Panc1 (cell line): ENCODE data around the gene TEK.
"Not testable (repeated sequence)": the region's sequence is repeated elsewhere in the genome, so short reads cannot be mapped to it uniquely, and the experiment has no call there.

Source experiments
- CTCF ChIP-seq: fragments of 450-650 bp; IDR thresholded peaks from 2 replicates; pipeline ENCODE4 v1.5.1; 2017; ENCODE audit warnings: mild to moderate bottlenecking
- POLR2AphosphoS5 ChIP-seq: IDR thresholded peaks from 2 replicates; pipeline ENCODE4 v1.6.1; 2012; ENCODE audit warnings: mild to moderate bottlenecking, low read depth, low read length, moderate library complexity
- REST ChIP-seq, 2 experiments: IDR thresholded peaks; 2 replicates each; pipeline ENCODE4 v1.6.1; 2011 to 2012; ENCODE audit warnings: low read depth in 2 of 2, control low read depth in 1 of 2, low read length in 1 of 2, mild to moderate bottlenecking in 1 of 2, moderate library complexity in 1 of 2; ENCODE audit not compliant: insufficient read depth in 1 of 2
- SIN3A ChIP-seq: IDR thresholded peaks from 2 replicates; pipeline ENCODE4 v1.6.1; 2012; ENCODE audit warnings: low read depth, mild to moderate bottlenecking, low read length, moderate library complexity, borderline replicate concordance; ENCODE audit not compliant: insufficient read depth
- TCF7L2 ChIP-seq: IDR thresholded peaks from 2 replicates; pipeline ENCODE4 v1.6.1; 2011; ENCODE audit warnings: mild to moderate bottlenecking, low read depth, low read length, inconsistent platforms

DNA sequence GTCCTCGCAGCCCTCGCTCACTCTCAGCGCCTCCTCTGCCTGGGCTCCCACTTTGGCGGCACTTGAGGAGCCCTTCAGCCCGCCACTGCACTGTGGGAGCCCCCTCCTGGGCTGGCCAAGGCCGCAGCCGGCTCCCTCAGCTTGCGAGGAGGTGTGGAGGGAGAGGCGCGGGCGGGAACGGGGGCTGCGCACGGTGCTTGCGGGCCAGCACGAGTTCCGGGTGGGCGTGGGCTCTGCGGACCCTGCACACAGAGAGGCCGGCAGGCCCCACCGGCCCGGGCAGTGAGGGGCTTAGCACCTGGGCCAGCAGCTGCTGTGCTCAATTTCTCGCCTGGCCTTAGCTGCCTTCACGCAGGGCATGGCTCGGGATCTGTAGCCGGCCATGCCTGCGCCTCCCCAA lies 16.5 kb upstream of the TEK start:
- TF ChIP-seq CTCF; TCF7L2; POLR2AphosphoS5; REST (IDR thresholded peaks at IDR 0.05; ENCODE audit: insufficient read depth in 1 of 2, low read depth in 2 of 2, low read length in 1 of 2); SIN3A: not testable (repeated sequence)
